K562 (cell line): Measurements from ENCODE around the gene OSM.

Experiments
- ATF1 ChIP-seq, 2 experiments: fragments of 450-650 bp in 1 of 2; IDR thresholded peaks; 2 replicates each; pipeline ENCODE4 v1.6.1; 2016; ENCODE audit warnings: missing compliant biosample characterization in 1 of 2, missing genetic modification characterization in 1 of 2
- CTCF ChIP-seq, 3 experiments: IDR thresholded peaks in 2 of 3; conservative IDR thresholded peaks in 1 of 3; 2 replicates each; pipeline ENCODE4 v1.5.1; 2011 to 2012; ENCODE audit warnings: low read length in 3 of 3, mild to moderate bottlenecking in 3 of 3, control low read depth in 2 of 3, improper control_type of control experiment in 1 of 3, inconsistent platforms in 1 of 3, low read depth in 1 of 3, mixed read lengths in 1 of 3, moderate library complexity in 1 of 3; ENCODE audit not compliant: insufficient read depth in 2 of 3
- EP300 ChIP-seq: IDR thresholded peaks from 2 replicates; pipeline ENCODE4 v1.6.1; 2012; ENCODE audit warnings: low read length, improper control_type of control experiment
- GMEB1 ChIP-seq: fragments of 250-450 bp; sonication (Bioruptor Pico); IDR thresholded peaks from 2 replicates; pipeline ENCODE4 v1.4.0; 2020; ENCODE audit warnings: mild to moderate bottlenecking
- KAT2B ChIP-seq: IDR thresholded peaks from one replicate; pipeline ENCODE4 v1.6.1; 2012; ENCODE audit warnings: low read depth, mild to moderate bottlenecking, control low read depth, inconsistent platforms, low read length, moderate library complexity
- POLR2A ChIP-seq: fragments of 450-650 bp; conservative IDR thresholded peaks from 2 replicates; pipeline ENCODE4 v1.6.1; 2016
- XRCC5 ChIP-seq: fragments of 200-400 bp; formaldehyde crosslinking; IDR thresholded peaks from 2 replicates; pipeline ENCODE4 v1.6.1; 2017; ENCODE audit warnings: low read depth, mild to moderate bottlenecking, low read length
- ZNF197 ChIP-seq: fragments of 200-800 bp; sonication (Bioruptor generic); IDR thresholded peaks from 2 replicates; pipeline ENCODE4 v1.6.1; 2016; ENCODE audit warnings: low read depth, missing genetic modification characterization, missing compliant biosample characterization
- ZNF23 ChIP-seq: fragments of 250-450 bp; sonication (Bioruptor Pico); IDR thresholded peaks from 2 replicates; pipeline ENCODE4 v1.4.0; 2020; ENCODE audit warnings: mild to moderate bottlenecking
- TF ChIP-seq, protein P1 (sequence below), 2 experiments: fragments of 450-650 bp in 1 of 2; sonication (generic) in 1 of 2; formaldehyde crosslinking in 1 of 2; IDR thresholded peaks; 2 replicates each; pipeline versions ENCODE4 v1.7.1 to v1.9.0; 2016 to 2022; ENCODE audit warnings: inconsistent platforms in 1 of 2, mild to moderate bottlenecking in 1 of 2, missing genetic modification reagents in 1 of 2

DNA sequence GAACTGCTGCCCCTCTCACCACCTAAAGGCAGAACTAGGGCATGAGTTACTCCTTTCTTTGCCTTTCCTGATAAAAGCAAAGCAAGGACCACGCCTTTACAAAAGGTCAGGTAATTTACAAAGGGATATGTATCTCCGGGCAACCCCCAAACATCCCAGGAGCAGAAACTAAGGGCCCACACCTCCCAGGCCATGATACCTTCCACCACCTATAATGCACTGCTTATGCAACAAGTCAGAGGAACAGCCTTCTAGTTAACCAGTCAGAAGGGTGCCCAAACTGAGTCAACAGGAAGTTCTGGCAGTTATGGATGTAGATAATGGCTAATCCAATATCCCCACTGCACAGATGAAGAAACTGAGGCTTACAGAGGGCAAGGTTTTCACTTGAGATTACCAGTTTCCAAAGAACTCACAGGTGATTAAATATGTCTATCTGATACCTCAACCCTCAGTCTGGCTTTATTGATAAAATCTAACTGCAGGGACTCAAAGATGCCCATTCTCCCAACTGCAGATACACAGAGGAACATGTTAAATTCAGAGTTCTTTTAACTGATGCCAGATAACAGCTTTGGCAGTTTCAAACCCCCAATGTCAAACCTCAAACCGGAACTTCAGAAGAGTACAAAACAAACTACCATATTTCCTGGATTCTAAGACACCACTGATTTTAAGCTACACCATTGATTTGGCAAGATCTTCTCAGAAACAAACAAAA lies 39.4 kb upstream of the OSM start:
- no peak for TF ChIP-seq CTCF (IDR thresholded peaks at IDR 0.05 in 2 of 3, conservative IDR thresholded peaks at IDR 0.05 in 1 of 3; ENCODE audit: insufficient read depth in 2 of 3, low read depth in 1 of 3, low read length in 3 of 3)
- no peak for TF ChIP-seq ZNF23
- no peak for TF ChIP-seq ATF1 (CRISPR knock-in tag; IDR thresholded peaks at IDR 0.05)
- TF ChIP-seq ATF1 (tag; IDR thresholded peaks at IDR 0.05): no peak
- TF ChIP-seq ZNF197 (CRISPR knock-in tag): no peak
- no peak for TF ChIP-seq POLR2A
- no peak for TF ChIP-seq GMEB1 (CRISPR knock-in tag)
- no peak; the same call in 1 of the 2 replicates for TF ChIP-seq EP300
- TF ChIP-seq KAT2B: no peak
- TF ChIP-seq XRCC5: no peak
- TF ChIP-seq, protein P1, sequence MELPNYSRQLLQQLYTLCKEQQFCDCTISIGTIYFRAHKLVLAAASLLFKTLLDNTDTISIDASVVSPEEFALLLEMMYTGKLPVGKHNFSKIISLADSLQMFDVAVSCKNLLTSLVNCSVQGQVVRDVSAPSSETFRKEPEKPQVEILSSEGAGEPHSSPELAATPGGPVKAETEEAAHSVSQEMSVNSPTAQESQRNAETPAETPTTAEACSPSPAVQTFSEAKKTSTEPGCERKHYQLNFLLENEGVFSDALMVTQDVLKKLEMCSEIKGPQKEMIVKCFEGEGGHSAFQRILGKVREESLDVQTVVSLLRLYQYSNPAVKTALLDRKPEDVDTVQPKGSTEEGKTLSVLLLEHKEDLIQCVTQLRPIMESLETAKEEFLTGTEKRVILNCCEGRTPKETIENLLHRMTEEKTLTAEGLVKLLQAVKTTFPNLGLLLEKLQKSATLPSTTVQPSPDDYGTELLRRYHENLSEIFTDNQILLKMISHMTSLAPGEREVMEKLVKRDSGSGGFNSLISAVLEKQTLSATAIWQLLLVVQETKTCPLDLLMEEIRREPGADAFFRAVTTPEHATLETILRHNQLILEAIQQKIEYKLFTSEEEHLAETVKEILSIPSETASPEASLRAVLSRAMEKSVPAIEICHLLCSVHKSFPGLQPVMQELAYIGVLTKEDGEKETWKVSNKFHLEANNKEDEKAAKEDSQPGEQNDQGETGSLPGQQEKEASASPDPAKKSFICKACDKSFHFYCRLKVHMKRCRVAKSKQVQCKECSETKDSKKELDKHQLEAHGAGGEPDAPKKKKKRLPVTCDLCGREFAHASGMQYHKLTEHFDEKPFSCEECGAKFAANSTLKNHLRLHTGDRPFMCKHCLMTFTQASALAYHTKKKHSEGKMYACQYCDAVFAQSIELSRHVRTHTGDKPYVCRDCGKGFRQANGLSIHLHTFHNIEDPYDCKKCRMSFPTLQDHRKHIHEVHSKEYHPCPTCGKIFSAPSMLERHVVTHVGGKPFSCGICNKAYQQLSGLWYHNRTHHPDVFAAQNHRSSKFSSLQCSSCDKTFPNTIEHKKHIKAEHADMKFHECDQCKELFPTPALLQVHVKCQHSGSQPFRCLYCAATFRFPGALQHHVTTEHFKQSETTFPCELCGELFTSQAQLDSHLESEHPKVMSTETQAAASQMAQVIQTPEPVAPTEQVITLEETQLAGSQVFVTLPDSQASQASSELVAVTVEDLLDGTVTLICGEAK (IDR thresholded peaks at IDR 0.05): no peak
- TF ChIP-seq, protein P1 (CRISPR knock-in tag; IDR thresholded peaks at IDR 0.05): no peak
